ENCODE data around the gene EFNA3.

EFNA3 gene

GRCh38 chr1:155082301-155083051 lies 3.8 kb downstream of the EFNA3 start (continued):
- TF ChIP-seq ZNF639 (tag by site-specific recombination; IDR thresholded peaks at IDR 0.05) (no peak), SP7 (tag by site-specific recombination; IDR thresholded peaks at IDR 0.05) (peak; percentile 9; the same call in 1 of the 2 replicates), ZNF366 (tag by site-specific recombination; conservative IDR thresholded peaks at IDR 0.05) (peak; percentile 48), ZSCAN18 (tag by site-specific recombination; IDR thresholded peaks at IDR 0.05) (no peak), ZNF394 (tag by site-specific recombination; IDR thresholded peaks at IDR 0.05; ENCODE audit: borderline replicate concordance) (no peak), ZNF18 (tag by site-specific recombination; IDR thresholded peaks at IDR 0.05) (no peak), BCL11B (tag by site-specific recombination; IDR thresholded peaks at IDR 0.05; ENCODE audit: low read depth) (no peak), ZNF645 (tag by site-specific recombination; IDR thresholded peaks at IDR 0.05) (no peak), GLIS1 (tag by site-specific recombination; IDR thresholded peaks at IDR 0.05) (peak; percentile 68), ZNF433 (tag by site-specific recombination; IDR thresholded peaks at IDR 0.05; ENCODE audit: low read depth) (no peak), ZNF214 (tag by site-specific recombination; IDR thresholded peaks at IDR 0.05; ENCODE audit: borderline replicate concordance) (no peak), HOXC10 (CRISPR knock-in tag; IDR thresholded peaks at IDR 0.05) (no peak), ZNF449 (tag by site-specific recombination; IDR thresholded peaks at IDR 0.05) (no peak), KLF8 (tag by site-specific recombination; IDR thresholded peaks at IDR 0.05) (no peak), OVOL3 (tag by site-specific recombination; IDR thresholded peaks at IDR 0.05) (no peak), EGR2 (tag by site-specific recombination; IDR thresholded peaks at IDR 0.05; ENCODE audit: low read depth) (peak; percentile 68), ZBTB21 (tag by site-specific recombination; IDR thresholded peaks at IDR 0.05) (no peak), ZFP69B (tag by site-specific recombination; IDR thresholded peaks at IDR 0.05) (peak; percentile 92), ZNF280C (tag by site-specific recombination; IDR thresholded peaks at IDR 0.05) (no peak), ZIC2 (tag by site-specific recombination; IDR thresholded peaks at IDR 0.05) (no peak), PATZ1 (tag by site-specific recombination; IDR thresholded peaks at IDR 0.05) (peak; percentile 54), ZNF341 (tag by site-specific recombination; IDR thresholded peaks at IDR 0.05; ENCODE audit: low read depth) (peak; percentile 74), KLF10 (tag by site-specific recombination; IDR thresholded peaks at IDR 0.05) (peak; percentile 67), SP3 (tag by site-specific recombination; IDR thresholded peaks at IDR 0.05) (peak; percentile 34; the same call in 1 of the 2 replicates), ZNF148 (tag by site-specific recombination; IDR thresholded peaks at IDR 0.05; ENCODE audit: borderline replicate concordance) (no peak)

Data from HEK293 (cell line).